Lung (tissue), 12 donors: ENCODE data around the gene TMEM234. TPM values are rescaled to one million over a fixed set of nuclear protein-coding genes. Genes with fewer than 3 reads are reported as not detected.
A peak's percentile ranks its signal among the peaks of the same experiment; 100 is the strongest.

ENCODE experiments used
- ATAC-seq: fragments of 200-7000 bp; cut with Tn5 transposase; one replicate; pipeline ENCODE4 v1.9.1; 2020; ENCODE audit warnings: moderate number of reproducible peaks; ENCODE audit not compliant: insufficient read depth, low FRiP score
- DNase-seq, 3 donors: peaks; one replicate each; pipeline ENCODE4 v3.0.0-alpha.2; 2013 to 2017
- H3K27ac ChIP-seq, 2 donors: one replicate each; pipeline ENCODE4 v1.5.1; 2013; ENCODE audit warnings: mild to moderate bottlenecking in 2 of 2, moderate library complexity in 2 of 2, control low read depth in 1 of 2, inconsistent platforms in 1 of 2, low read depth in 1 of 2, low read length in 1 of 2
- H3K27me3 ChIP-seq, 3 donors: one replicate each; pipeline ENCODE4 v1.5.1; 2013; ENCODE audit warnings: low read length in 2 of 3; ENCODE audit not compliant: control insufficient read depth in 3 of 3, insufficient read depth in 3 of 3
- H3K36me3 ChIP-seq, 4 donors: one replicate each; pipeline ENCODE4 v1.5.1; 2013; ENCODE audit warnings: low read length in 4 of 4, mild to moderate bottlenecking in 1 of 4, moderate library complexity in 1 of 4; ENCODE audit not compliant: control insufficient read depth in 4 of 4, insufficient read depth in 4 of 4
- H3K4me1 ChIP-seq, 5 donors: one replicate each; pipeline ENCODE4 v1.5.1; 2013; ENCODE audit warnings: low read length in 5 of 5, mild to moderate bottlenecking in 2 of 5, moderate library complexity in 1 of 5; ENCODE audit not compliant: control insufficient read depth in 5 of 5, insufficient read depth in 5 of 5
- H3K4me3 ChIP-seq: one replicate; pipeline ENCODE4 v1.5.1; 2013; ENCODE audit warnings: mild to moderate bottlenecking, control low read depth, moderate library complexity
- H3K9ac ChIP-seq, 2 donors: one replicate each; pipeline ENCODE4 v1.5.1; 2013; ENCODE audit warnings: low read length in 2 of 2, control low read depth in 1 of 2; ENCODE audit not compliant: insufficient read depth in 1 of 2
- H3K9me3 ChIP-seq, 4 donors: one replicate each; pipeline ENCODE4 v1.5.1; 2013; ENCODE audit warnings: low read length in 3 of 4, mild to moderate bottlenecking in 1 of 4, moderate library complexity in 1 of 4; ENCODE audit not compliant: control insufficient read depth in 4 of 4, insufficient read depth in 3 of 4
- WGBS, 2 donors: extraction: QIAGEN DNeasy Blood & Tissue Kit; methylation state at CpG; one replicate each; pipeline ENCODE4 v1.1.7; 2013; 5-methylcytosine and 5-hydroxymethylcytosine counted together
- polyA plus RNA-seq, 2 donors: library from polyadenylated mRNA; stranded (reverse); fragments of 200-250 nt; gene quantifications; one replicate each; pipeline ENCODE4 v1.2.1, GENCODE V29; 2013
- total RNA-seq, 2 donors: library from RNA; depleted of rRNA in 1 of 2; stranded (reverse); fragments of >200 nt in 1 of 2; gene quantifications; one replicate each; pipeline ENCODE4 v1.2.1, GENCODE V29; 2014 to 2021
- TF ChIP-seq, protein P1 (sequence below): IDR thresholded peaks from 2 replicates; pipeline ENCODE4 v1.5.1; 2012; ENCODE audit warnings: mild to moderate bottlenecking; ENCODE audit errors: control extremely low read depth, extremely low read depth
- donor health status: control.
- donor health status: control.
- donor health status: Bipolar disorder and iron deficiency.
- donor health status: healthy.
- donor health status: DM: yes; HTN: yes; CAD: no.

TMEM234 gene
- total and polyA plus RNA-seq, 4 donors: 17.1 to 30.2 (median 23.6) TPM

DNA sequence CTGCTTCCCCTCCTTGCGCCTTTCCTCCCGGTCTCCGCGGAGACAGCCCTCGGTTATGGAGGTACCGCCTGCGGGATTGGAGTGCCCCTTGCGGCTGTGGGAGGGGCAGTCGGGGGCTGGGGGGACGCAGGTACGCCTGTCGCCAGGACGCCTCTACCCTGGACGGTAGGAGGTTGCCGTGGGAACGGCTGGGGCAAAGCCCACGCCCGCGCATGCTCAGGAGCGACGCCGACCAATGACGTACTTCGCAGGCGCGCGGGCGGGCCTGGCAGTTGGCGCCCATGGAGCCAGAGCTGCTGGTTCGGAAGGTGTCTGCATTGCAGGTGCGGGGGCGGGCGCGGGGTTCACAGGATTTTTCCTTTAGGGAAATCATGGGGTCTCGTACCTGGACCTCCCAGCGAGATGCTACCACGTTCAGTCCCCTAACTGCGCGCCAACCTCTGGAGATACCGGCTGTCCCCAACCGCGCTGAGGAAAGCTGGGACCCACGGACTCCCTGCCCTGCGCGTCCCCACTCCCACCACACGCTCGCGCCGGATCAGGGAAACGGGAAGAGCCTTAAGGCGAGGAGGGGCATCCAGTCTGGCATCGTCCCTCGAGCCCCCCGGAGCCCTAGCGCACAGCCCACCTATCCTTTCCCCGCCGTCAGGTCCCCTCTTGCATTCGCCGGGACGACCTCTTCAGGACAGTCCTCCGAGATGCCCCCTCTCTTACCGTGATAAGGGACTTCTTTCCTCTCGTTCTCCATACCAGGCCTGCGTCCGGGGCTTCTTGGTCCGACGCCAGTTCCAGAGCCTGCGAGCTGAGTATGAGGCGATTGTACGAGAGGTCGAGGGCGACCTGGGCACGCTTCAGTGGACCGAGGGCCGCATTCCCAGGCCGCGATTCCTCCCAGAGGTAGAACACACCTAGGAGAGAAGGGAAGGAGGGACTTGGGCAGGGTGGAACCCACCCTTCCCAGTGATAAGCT, 16.5 kb downstream of the TMEM234 start, which contains the start of gene IQCC:
TSS of gene IQCC (plus strand) at position 271 of the 970 bp plus-strand sequence. CDS start at position 282, 11 bp downstream.
- Histone ChIP-seq H3K9ac (peak within 1 kb of the TSS; percentile 88 to 95), H3K36me3 (no peaks in the 10 kb centered on the region), H3K27me3 (no peaks in the 10 kb centered on the region), H3K27ac (peak within 1 kb of the TSS in 1 of 2 donors; percentile 1), H3K9me3 (no peaks in the 10 kb centered on the region), H3K4me3 (peak within 1 kb of the TSS; percentile 43), H3K4me1 (peaks cover 7 to 19% (median 11%) of the 10 kb centered on the region in 5 donors)
- TF ChIP-seq, protein P1, sequence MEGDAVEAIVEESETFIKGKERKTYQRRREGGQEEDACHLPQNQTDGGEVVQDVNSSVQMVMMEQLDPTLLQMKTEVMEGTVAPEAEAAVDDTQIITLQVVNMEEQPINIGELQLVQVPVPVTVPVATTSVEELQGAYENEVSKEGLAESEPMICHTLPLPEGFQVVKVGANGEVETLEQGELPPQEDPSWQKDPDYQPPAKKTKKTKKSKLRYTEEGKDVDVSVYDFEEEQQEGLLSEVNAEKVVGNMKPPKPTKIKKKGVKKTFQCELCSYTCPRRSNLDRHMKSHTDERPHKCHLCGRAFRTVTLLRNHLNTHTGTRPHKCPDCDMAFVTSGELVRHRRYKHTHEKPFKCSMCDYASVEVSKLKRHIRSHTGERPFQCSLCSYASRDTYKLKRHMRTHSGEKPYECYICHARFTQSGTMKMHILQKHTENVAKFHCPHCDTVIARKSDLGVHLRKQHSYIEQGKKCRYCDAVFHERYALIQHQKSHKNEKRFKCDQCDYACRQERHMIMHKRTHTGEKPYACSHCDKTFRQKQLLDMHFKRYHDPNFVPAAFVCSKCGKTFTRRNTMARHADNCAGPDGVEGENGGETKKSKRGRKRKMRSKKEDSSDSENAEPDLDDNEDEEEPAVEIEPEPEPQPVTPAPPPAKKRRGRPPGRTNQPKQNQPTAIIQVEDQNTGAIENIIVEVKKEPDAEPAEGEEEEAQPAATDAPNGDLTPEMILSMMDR: no peak
- DNase-seq (peak; percentile 91 to 93 (median 92)), ATAC-seq (peak; percentile 85)
- 2 to 3% methylated on average over 76 to 77 of the region's 77 CpGs for WGBS, 2 donors

DNA sequence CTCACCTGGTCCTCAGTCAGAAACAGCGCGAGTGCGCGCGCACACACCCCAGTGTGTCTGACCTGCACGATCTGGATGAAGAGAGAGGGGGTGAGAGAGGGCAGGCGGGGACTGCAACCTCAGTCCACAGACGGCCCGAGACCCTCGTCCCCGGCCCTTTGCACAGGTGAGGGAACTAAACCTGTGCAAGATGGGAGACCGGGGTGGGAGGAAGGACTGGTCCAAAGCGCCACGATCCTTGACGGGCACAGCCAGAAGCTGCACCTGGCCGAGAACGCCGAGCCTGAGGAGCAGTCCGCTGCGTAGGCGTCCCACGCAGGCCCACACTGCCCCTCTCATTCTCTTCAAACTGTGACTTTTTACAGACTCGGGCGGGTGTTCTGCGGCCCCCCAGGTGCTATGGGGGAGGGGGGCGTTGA, 17.2 kb downstream of the TMEM234 start:
- Histone ChIP-seq H3K9me3 (no peaks in the 10 kb centered on the region), H3K27me3 (no peaks in the 10 kb centered on the region), H3K9ac (peak overlapping the region; percentile 71 to 95), H3K36me3 (no peaks in the 10 kb centered on the region), H3K4me1 (peaks cover 9 to 21% (median 11%) of the 10 kb centered on the region in 5 donors), H3K4me3 (peak overlapping the region; percentile 43), H3K27ac (peak overlapping the region in 1 of 2 donors; percentile 1)
- peak in 1 of 3 donors; percentile 25 for DNase-seq
- 38 to 63% methylated on average over 26 of the region's 26 CpGs for WGBS, 2 donors
- ATAC-seq: no peak
- TF ChIP-seq, protein P1: no peak

GRCh38 chr1:32201011-32201855, 20.9 kb downstream of the TMEM234 start:
- peak overlapping the region; percentile 55 to 86 for H3K27ac ChIP-seq

More at GRCh38 chr1:32201011-32201855, 20.9 kb downstream of the TMEM234 start:
- peak overlapping the region; percentile 20 to 86 for H3K9ac ChIP-seq
- DNase-seq (peak; percentile 77 to 84 (median 81)), ATAC-seq (no peak)
- no peaks in the 10 kb centered on the region for H3K27me3 ChIP-seq
- H3K4me3 ChIP-seq: peak overlapping the region; percentile 19
- H3K36me3 ChIP-seq: peaks cover 0 to 11% (median 8%) of the 10 kb centered on the region in 4 donors
- H3K4me1 ChIP-seq: peaks cover 8 to 23% (median 12%) of the 10 kb centered on the region in 5 donors
- TF ChIP-seq, protein P1: no peak
- WGBS, 2 donors: 2 to 3% methylated on average over 26 of the region's 26 CpGs
- no peaks in the 10 kb centered on the region for H3K9me3 ChIP-seq
